HEK293T (cell line): Measurements from ENCODE around the gene MAD1L1.

Experiments
- ARNT ChIP-seq: fragments of 450-650 bp; IDR thresholded peaks from 2 replicates; pipeline ENCODE4 v1.6.1; 2017; ENCODE audit warnings: mild to moderate bottlenecking
- FOXA1 ChIP-seq: fragments of 450-650 bp; IDR thresholded peaks from 2 replicates; pipeline ENCODE4 v1.6.1; 2016; ENCODE audit warnings: mild to moderate bottlenecking
- FOXK2 ChIP-seq: fragments of 450-650 bp; IDR thresholded peaks from 2 replicates; pipeline ENCODE4 v1.6.1; 2016; ENCODE audit warnings: mild to moderate bottlenecking
- FOXM1 ChIP-seq: fragments of 450-650 bp; IDR thresholded peaks from 2 replicates; pipeline ENCODE4 v1.6.1; 2017; ENCODE audit warnings: mild to moderate bottlenecking, borderline replicate concordance
- HDGF ChIP-seq: fragments of 450-650 bp; IDR thresholded peaks from 2 replicates; pipeline ENCODE4 v1.6.1; 2017; ENCODE audit warnings: antibody characterized with exemption, borderline replicate concordance
- LEF1 ChIP-seq: fragments of 450-650 bp; IDR thresholded peaks from 2 replicates; pipeline ENCODE4 v1.6.1; 2017; ENCODE audit warnings: mild to moderate bottlenecking, borderline replicate concordance
- SUZ12 ChIP-seq: fragments of 450-650 bp; IDR thresholded peaks from 2 replicates; pipeline ENCODE4 v1.6.1; 2016; ENCODE audit warnings: mild to moderate bottlenecking
- TARDBP ChIP-seq: fragments of 450-650 bp; IDR thresholded peaks from 2 replicates; pipeline ENCODE4 v1.6.1; 2016
- TF ChIP-seq, protein P1 (sequence below): fragments of 450-650 bp; IDR thresholded peaks from 2 replicates; pipeline ENCODE4 v1.6.1; 2016

DNA sequence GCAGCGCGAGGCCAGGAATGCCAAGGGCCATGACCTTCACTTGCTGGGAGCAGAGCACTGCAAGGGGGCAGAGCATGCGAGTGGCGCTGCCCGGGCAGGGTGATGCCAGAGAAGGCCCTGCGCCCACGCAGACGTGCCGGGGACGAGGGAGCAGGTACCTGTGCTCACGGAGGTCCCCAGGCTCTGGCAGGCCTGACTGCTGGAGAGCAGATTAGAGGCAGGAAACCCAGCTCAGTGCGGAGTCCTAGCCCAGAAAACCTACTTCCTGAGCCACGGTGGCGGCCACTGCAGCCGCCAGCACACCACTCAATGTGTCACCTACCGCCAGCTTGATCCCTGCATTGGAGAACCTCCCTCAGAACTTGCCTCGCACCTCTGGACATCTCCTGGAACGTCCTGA is 148.4 kb downstream of the MAD1L1 start:
- TF ChIP-seq FOXM1 (no peak), SUZ12 (no peak), LEF1 (no peak), ARNT (no peak), HDGF (no peak), FOXA1 (no peak), TARDBP (no peak), FOXK2 (no peak)
- TF ChIP-seq, protein P1, sequence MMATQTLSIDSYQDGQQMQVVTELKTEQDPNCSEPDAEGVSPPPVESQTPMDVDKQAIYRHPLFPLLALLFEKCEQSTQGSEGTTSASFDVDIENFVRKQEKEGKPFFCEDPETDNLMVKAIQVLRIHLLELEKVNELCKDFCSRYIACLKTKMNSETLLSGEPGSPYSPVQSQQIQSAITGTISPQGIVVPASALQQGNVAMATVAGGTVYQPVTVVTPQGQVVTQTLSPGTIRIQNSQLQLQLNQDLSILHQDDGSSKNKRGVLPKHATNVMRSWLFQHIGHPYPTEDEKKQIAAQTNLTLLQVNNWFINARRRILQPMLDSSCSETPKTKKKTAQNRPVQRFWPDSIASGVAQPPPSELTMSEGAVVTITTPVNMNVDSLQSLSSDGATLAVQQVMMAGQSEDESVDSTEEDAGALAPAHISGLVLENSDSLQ: no peak
